GM21515 (cell line): ENCODE results near the gene LAMTOR5.
"Not testable (repeated sequence)": the region's sequence is repeated elsewhere in the genome, so short reads cannot be mapped to it uniquely, and the experiment has no call there.

ENCODE experiments used
- ATAC-seq: cut with Tn5 transposase; IDR thresholded peaks from one replicate; pipeline ENCODE4 v1.9.1; 2021; ENCODE audit not compliant: unreplicated experiment

Gene LAMTOR5

GRCh38 chr1:110407260-110408210, at the start of gene LAMTOR5:
Gene LAMTOR5 (minus strand): TSS chr1:110407694. CDS start chr1:110407620, 74 bp downstream.
- peak; percentile 83 for ATAC-seq

DNA sequence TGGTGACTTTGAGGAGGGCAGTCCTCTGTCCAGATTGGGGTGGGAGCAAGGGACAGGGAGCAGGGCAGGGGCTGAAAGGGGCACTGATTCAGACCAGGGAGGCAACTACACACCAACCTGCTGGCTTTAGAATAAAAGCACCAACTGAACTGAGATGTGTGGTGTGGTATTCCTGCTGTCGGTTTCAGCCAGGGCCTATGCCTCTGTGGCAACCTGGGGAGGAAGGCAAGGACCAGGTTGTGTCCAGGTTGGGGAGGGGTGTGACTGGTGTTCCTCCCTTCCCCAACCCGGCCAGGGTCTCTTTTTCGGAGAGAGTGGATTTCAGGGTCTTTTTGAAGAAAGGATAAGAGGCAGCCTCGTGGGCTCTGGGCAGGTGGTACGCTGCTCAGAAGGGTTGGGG, 49.7 kb upstream of the LAMTOR5 start:
- ATAC-seq = no peak

GRCh38 chr1:110455151-110455550, 47.7 kb upstream of the LAMTOR5 start:
- no peak for ATAC-seq

DNA sequence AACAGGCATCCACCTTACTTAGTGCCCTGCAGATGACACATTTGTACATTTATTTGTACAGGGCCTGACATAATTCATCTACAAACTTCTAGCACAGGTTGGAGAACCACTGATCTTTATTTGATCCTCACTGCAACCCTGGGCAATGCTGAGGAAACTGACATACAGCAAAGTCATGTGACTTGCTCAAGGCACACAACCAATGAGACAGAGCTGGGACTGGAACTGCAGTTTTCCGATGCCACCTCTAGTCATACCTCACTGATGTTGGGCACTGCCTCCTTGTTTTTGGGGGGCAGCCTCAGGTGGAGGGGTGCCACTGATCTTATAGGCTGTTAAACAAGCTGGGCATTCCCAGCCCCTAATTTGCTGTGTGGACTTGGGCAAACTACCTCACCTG, 46.8 kb upstream of the LAMTOR5 start:
- ATAC-seq = no peak

- ATAC-seq = no peak
Measured at GRCh38 chr1:110453829-110454228, 46.3 kb upstream of the LAMTOR5 start.

GRCh38 chr1:110452330-110452729, 44.8 kb upstream of the LAMTOR5 start:
- ATAC-seq = no peak

- ATAC-seq = no peak
Measured at GRCh38 chr1:110450929-110451328, 43.4 kb upstream of the LAMTOR5 start, which contains the start of gene PROK1. Gene PROK1 (plus strand): TSS chr1:110451149. CDS start chr1:110451217, 68 bp downstream.

DNA sequence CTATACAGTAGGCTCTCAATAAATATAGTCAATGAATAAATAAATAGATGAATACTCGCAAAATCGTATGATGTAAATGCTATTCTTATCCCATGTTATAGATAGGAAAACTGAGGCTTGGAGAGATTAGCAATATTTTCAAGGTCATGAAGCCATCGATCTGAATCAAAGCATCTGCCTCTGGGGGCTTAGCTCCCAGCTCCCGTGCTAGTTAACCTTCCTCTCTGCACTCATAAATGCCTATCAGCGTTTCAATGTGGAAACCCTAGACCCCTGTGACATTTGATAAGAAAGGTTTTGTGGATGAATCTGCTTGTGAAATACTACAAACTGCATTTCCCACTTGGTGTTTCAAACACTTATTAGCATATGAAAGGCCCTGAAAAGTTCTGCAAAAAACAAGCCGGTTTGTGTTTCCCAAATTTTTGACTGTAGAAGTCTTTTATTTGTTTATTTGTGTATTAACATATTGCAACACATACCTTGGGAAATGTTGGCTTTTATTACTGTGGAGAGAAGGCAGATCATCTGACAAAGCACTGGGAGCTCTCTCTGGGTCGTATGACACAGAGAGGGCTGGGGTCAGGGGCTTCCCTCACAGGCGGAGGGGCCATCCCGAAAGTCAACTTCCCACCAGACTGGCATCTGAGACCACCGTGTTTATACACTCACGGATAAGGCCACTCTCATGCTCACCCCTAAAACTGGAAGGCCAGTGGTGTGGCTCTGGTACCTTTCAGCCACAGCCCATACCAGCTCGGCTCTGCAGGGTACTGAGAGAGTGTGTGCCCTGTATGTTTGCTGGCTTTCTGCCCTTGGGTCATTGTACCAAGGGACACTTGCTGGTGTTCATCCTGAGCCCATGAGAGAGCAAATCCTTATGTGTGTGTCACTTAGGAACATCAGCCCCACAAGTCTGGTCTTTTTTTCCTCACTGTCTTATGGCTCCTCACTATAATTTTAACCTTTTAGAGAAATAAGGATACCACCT, 42.5 kb upstream of the LAMTOR5 start:
- ATAC-seq = no peak

GRCh38 chr1:110444561-110444960, 37.1 kb upstream of the LAMTOR5 start:
- ATAC-seq = no peak

GRCh38 chr1:110443451-110443850, 36.0 kb upstream of the LAMTOR5 start:
- ATAC-seq = no peak

DNA sequence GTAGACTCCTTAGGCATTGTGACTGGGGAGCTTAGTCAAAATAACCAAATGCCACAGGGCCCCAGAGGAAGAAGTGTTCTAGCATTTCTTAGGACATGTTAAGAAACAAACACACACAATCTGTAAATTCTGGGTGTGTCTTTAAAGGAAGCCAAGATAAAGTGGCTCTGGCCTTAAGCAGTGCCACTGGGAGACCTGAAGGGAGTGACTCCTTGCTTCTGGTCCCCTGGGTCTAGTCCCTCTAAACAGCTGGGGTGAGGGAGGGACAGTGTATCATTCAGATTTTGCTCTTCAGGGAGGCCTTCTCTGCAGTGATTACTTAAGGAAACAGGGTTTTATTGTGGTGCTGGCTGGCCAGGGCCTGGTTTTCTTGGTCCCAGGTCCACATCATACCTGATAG, 34.4 kb upstream of the LAMTOR5 start:
- no peak for ATAC-seq

GRCh38 chr1:110440877-110441276, 33.4 kb upstream of the LAMTOR5 start:
- ATAC-seq = no peak

DNA sequence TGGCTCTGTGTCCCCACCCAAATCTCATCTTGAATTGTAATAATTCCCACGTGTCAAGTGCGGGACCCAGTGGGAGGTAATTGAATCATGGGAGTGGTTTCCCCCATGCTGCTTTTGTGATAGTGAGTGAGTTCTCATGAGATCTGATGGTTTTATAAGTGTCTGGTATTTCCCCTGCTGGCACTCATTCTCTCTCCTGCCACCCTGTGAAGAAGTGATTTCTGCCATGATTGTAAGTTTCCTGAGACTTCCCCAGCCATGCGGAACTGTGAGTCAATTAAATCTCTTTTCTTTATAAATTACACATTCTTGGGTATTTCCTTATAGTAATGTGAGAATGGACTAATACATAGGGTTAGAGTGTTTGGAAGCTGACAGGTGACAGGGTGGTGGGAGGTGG, 32.4 kb upstream of the LAMTOR5 start:
- ATAC-seq = not testable (repeated sequence)

GRCh38 chr1:110438893-110439292, 31.4 kb upstream of the LAMTOR5 start:
- no peak for ATAC-seq

- not testable (repeated sequence) for ATAC-seq
Measured at GRCh38 chr1:110437645-110438299, 30.3 kb upstream of the LAMTOR5 start.

- ATAC-seq = no peak
Measured at GRCh38 chr1:110436635-110437034, 29.1 kb upstream of the LAMTOR5 start.

GRCh38 chr1:110434946-110435345, 27.5 kb upstream of the LAMTOR5 start:
- no peak for ATAC-seq

- no peak for ATAC-seq
Measured at GRCh38 chr1:110433803-110434202, 26.3 kb upstream of the LAMTOR5 start.

- ATAC-seq = no peak
Measured at GRCh38 chr1:110433213-110433612, 25.7 kb upstream of the LAMTOR5 start.

DNA sequence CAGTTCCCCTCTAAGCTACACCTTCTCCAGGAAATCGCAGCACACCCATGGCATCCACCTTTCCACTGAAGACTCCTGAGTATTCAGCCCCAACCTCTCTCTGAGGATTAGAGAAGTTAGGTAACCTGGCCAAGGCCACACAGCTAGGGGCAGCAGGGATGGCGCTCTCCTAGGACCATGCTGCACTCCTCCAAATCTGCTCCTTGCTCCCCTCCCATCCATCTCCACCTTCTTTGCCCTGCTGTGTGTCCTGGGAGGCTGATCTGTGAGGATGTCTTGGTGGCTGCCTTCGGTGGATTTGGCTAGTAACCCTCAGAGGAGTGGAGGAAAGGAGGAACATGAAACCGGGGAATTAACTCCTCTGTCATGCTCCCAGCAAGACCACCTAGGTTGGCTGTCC, 23.4 kb upstream of the LAMTOR5 start:
- ATAC-seq = no peak

DNA sequence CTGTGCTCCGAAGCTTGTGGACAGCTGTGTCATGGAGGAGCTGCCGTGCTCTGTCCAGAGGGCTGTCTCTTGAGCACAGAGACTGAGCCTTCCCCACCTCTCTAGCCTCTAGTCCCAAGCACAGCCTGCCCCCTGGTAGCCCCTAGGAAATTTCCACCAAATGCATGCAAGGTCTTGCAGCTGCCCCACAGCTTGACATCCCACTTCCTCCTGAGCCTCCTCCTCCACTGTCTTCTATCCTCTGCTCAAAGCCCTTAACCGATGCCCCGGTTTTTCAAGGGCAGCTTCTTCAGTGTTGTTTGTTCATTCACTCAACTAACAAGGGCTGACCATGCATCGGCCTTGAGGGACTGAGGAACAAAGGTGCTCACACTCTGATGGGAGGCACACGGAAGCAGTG, 22.9 kb upstream of the LAMTOR5 start:
- no peak for ATAC-seq
